NT2/D1 (cell line): ENCODE results near the gene BRDT.

Experiments
- DNase-seq: peaks from one replicate; pipeline ENCODE4 v3.0.0-alpha.2; 2011; ENCODE audit warnings: low read depth, low spot score
- H3K27me3 ChIP-seq: 2 replicates; pipeline ENCODE4 v1.6.0; 2011; ENCODE audit warnings: mild to moderate bottlenecking; ENCODE audit not compliant: insufficient read length, insufficient read depth
- H3K36me3 ChIP-seq: 2 replicates; pipeline ENCODE4 v1.6.1; 2011; ENCODE audit warnings: mild to moderate bottlenecking, low read length, mixed read lengths; ENCODE audit not compliant: insufficient read depth, insufficient read length
- H3K4me1 ChIP-seq: 2 replicates; pipeline ENCODE4 v1.5.1; 2011; ENCODE audit not compliant: insufficient read depth, insufficient read length
- H3K4me3 ChIP-seq: 2 replicates; pipeline ENCODE4 v1.5.1; 2011; ENCODE audit warnings: low read depth; ENCODE audit not compliant: insufficient read length
- H3K9ac ChIP-seq: 2 replicates; pipeline ENCODE4 v1.6.0; 2011; ENCODE audit warnings: low read depth; ENCODE audit not compliant: insufficient read length
- H3K9me3 ChIP-seq: 2 replicates; pipeline ENCODE4 v1.5.1; 2011; ENCODE audit warnings: mild to moderate bottlenecking, low read length; ENCODE audit not compliant: insufficient read depth
- SUZ12 ChIP-seq: IDR thresholded peaks from 2 replicates; pipeline ENCODE4 v1.6.1; 2011; ENCODE audit not compliant: insufficient read length, insufficient read depth; ENCODE audit errors: extremely low read depth
- YY1 ChIP-seq: IDR thresholded peaks from 2 replicates; pipeline ENCODE4 v1.6.1; 2011; ENCODE audit not compliant: insufficient read length, insufficient read depth
- ZNF274 ChIP-seq: IDR thresholded peaks from 2 replicates; pipeline ENCODE4 v1.6.1; 2011; ENCODE audit warnings: mild to moderate bottlenecking, low read depth, low read length

Gene BRDT

DNA sequence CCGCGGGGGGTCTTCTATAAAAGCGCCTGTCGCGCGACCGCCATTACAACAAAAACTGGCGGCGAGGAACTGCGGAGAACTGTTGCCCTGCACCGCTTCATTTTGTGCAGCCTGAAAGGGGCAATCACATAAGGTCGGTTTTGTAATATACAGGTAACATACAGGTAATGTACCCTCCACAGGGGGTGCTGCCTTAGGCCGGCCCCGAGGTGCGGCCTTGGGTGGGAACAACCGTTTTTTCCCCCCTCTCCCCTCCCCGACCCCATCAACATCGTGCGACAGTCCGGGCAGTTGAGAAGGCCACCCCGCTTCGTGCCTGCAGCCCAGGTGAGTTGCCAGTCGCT, at the start of gene BRDT:
BRDT (plus strand) TSS at position 46 of the 344 bp plus-strand sequence. CDS start 13,354 bp downstream, outside the sequence.
- H3K36me3 ChIP-seq = no peaks in the 10 kb centered on the region
- H3K27me3 ChIP-seq = no peaks in the 10 kb centered on the region
- TF ChIP-seq SUZ12 (no peak), YY1 (no peak)
- H3K9ac ChIP-seq = no peak within 1 kb of the TSS
- no peak within 1 kb of the TSS for H3K4me3 ChIP-seq
- no peak for DNase-seq
- no peaks in the 10 kb centered on the region for H3K4me1 ChIP-seq
- H3K9me3 ChIP-seq = no peaks in the 10 kb centered on the region

DNA sequence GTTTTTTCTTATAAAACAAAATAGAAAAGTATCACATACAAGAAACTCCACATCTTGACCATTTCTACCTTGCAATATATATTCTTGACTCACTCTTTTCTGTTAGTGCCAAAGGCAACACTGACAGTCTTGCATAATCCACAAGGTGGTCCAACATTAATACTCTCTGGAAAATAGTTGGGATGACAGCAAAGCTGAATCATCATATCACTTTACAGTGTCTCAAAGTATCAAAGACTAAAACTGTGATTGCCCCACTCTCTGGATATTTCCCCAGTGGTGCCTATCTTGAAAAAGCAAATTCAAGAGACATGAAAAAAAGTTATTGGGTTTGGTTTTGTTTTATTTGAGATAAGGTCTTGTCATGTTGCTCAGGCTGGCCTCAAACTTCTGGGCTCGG, 48.6 kb upstream of the BRDT start:
- no peak for TF ChIP-seq ZNF274
- TF ChIP-seq YY1 = no peak
- TF ChIP-seq SUZ12 = no peak
- Histone ChIP-seq H3K36me3 (no peaks in the 10 kb centered on the region), H3K27me3 (no peaks in the 10 kb centered on the region), H3K9ac (no peak overlapping the region), H3K4me3 (no peak overlapping the region), H3K9me3 (no peaks in the 10 kb centered on the region), H3K4me1 (no peaks in the 10 kb centered on the region)
- DNase-seq = no peak

DNA sequence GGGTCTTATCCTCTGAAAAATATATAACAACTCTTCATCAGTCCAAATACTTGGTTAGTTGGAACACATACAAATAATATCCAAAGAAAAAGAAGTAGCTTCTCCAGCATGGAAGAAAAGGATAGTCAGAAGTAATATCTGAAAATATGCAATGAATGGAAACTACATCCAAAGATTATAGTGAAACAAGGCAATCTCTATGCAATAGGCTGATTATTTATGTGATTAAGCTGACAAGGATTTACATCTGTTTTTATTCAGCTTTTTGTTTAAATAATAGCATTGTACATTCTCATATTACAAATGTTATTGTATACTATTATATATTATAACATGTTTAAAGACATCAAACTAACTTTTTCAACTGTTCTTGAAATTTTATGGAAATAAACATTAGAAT, 48.0 kb upstream of the BRDT start:
- TF ChIP-seq SUZ12 = no peak
- TF ChIP-seq YY1 = no peak
- no peak for TF ChIP-seq ZNF274
- Histone ChIP-seq H3K9me3 (no peaks in the 10 kb centered on the region), H3K36me3 (no peaks in the 10 kb centered on the region), H3K9ac (no peak overlapping the region), H3K27me3 (no peaks in the 10 kb centered on the region), H3K4me3 (no peak overlapping the region), H3K4me1 (no peaks in the 10 kb centered on the region)
- no peak for DNase-seq

DNA sequence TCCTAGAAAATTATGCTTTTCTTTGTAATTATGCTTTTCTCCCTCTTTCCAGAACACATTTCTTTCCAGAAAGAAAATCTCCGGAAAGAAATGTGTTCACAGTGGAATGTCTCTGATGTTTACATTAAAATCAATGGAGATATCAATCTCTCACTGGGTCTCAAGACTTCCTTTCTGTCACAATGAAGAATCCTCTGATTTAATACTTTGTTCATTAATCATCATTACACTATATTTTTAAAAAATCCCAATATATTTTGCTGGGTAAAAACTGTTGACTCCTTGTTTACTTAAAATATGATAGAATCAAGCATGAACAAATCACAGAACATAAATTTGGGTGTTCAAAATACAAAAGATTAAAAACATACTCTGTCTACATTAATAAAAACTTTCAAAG, 36.9 kb upstream of the BRDT start:
- Histone ChIP-seq H3K27me3 (no peaks in the 10 kb centered on the region), H3K4me3 (no peak overlapping the region), H3K4me1 (no peaks in the 10 kb centered on the region), H3K9ac (no peak overlapping the region), H3K9me3 (no peaks in the 10 kb centered on the region), H3K36me3 (no peaks in the 10 kb centered on the region)
- no peak for DNase-seq
- no peak for TF ChIP-seq ZNF274
- TF ChIP-seq YY1 = no peak
- no peak for TF ChIP-seq SUZ12

DNA sequence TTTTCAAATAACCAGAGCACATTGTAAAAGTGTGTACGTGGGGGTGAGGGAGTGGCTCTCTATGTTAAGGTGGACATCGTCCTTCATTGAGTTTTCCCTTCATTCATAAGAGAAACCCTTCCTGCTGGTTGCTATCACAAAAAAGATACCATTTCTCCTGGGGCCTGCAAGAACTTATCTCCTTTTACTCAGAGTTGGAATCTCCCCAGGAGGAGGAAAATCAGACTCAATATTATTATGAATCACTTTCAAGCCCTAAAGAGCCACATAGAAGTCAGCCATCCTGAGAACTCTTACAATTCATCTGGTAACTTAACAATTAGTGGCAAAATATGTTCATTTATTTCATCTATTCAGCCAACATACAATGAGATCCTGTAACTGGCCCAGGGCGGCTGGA, 36.2 kb upstream of the BRDT start:
- no peak for DNase-seq

DNA sequence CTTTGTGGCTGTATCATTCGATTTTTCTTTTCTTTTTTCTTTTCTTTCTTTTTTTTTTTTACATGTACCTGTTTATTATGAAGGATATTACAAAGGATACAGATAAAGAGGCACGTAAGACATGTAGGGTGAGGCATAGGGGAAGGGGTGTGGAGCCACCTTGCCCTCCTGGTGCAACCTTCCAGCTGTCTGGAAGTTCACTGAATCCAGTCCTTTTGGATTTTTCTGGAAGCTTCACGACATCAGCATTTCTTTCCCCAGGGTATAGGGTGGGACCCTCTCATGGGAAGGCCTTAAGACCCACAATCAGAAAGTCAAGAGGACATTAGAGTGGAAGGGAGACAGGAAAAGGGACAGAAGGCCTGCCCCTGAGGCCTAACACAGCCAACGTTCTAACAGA, 33.2 kb upstream of the BRDT start:
- Histone ChIP-seq H3K36me3 (no peaks in the 10 kb centered on the region), H3K9me3 (no peaks in the 10 kb centered on the region), H3K27me3 (no peaks in the 10 kb centered on the region), H3K4me1 (no peaks in the 10 kb centered on the region), H3K4me3 (no peak overlapping the region), H3K9ac (no peak overlapping the region)
- TF ChIP-seq SUZ12 (no peak), YY1 (no peak), ZNF274 (no peak)
- no peak for DNase-seq

More for the DNA sequence above, 36.2 kb upstream of the BRDT start:
- H3K9me3 ChIP-seq = no peaks in the 10 kb centered on the region
- no peak overlapping the region for H3K4me3 ChIP-seq
- no peaks in the 10 kb centered on the region for H3K27me3 ChIP-seq
- no peak overlapping the region for H3K9ac ChIP-seq
- TF ChIP-seq ZNF274 = no peak
- TF ChIP-seq YY1 = no peak
- TF ChIP-seq SUZ12 = no peak
- no peaks in the 10 kb centered on the region for H3K4me1 ChIP-seq
- no peaks in the 10 kb centered on the region for H3K36me3 ChIP-seq

DNA sequence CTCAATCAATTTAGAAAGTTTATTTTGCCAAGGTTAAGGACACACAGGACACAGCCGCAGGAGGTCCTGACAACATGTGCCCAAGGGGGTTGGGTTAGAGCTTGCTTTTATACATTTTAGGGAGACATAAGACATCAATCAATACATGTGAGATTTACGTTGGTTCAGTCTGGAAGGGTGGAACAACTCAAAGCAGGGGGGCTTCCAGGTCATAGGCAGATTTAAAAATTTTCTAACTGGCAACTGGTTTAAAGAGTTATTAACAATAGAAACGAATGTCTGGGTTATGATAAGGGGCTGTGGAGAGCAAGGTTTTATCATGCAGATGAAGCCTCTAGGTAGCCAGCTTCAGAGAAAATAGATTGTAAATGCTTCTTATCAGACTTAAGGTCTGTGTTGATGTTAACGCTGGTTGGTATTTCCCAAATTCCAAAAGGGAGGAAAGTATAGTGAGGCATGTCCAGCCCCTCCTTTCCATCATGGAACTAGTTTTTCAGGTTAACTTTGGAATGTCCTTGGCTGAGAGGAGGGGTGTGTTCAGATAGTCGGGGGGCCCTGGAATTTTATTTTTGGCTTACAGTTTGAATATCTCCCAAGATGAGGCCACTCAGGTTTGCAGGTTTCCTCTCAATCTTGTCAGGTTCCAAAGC, 32.3 kb upstream of the BRDT start:
- TF ChIP-seq SUZ12 = no peak
- TF ChIP-seq ZNF274 = no peak
- no peak for DNase-seq
- Histone ChIP-seq H3K4me3 (no peak overlapping the region), H3K9ac (no peak overlapping the region), H3K36me3 (no peaks in the 10 kb centered on the region), H3K9me3 (no peaks in the 10 kb centered on the region), H3K4me1 (no peaks in the 10 kb centered on the region), H3K27me3 (no peaks in the 10 kb centered on the region)

DNA sequence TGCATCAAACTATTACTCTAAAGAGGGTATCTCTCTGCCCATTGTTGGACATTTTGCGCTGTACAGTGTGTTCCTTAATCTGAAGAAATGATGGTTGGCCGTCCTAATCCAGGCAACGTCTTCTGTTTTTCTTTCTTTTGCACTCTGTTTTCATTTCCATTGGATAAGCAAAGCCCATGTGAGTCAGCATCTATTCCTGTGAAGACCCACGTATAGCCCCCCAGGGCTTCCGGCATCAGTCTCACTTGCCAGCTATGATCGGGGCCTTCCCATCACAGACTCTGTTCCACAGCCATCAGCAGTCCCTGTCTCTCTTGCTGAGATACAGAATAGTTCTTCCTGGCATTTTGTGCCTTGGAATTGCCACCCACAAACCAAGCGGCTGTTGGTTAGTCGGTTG, 29.2 kb upstream of the BRDT start:
- Histone ChIP-seq H3K4me3 (no peak overlapping the region), H3K27me3 (no peaks in the 10 kb centered on the region), H3K36me3 (no peaks in the 10 kb centered on the region), H3K9me3 (no peaks in the 10 kb centered on the region), H3K4me1 (no peaks in the 10 kb centered on the region), H3K9ac (no peak overlapping the region)
- no peak for TF ChIP-seq YY1
- TF ChIP-seq SUZ12 = no peak
- no peak for TF ChIP-seq ZNF274
- DNase-seq = no peak
